ENCODE results near the gene FAM120A.
"Not testable (repeated sequence)": the region's sequence is repeated elsewhere in the genome, so short reads cannot be mapped to it uniquely, and the experiment has no call there.

DNA sequence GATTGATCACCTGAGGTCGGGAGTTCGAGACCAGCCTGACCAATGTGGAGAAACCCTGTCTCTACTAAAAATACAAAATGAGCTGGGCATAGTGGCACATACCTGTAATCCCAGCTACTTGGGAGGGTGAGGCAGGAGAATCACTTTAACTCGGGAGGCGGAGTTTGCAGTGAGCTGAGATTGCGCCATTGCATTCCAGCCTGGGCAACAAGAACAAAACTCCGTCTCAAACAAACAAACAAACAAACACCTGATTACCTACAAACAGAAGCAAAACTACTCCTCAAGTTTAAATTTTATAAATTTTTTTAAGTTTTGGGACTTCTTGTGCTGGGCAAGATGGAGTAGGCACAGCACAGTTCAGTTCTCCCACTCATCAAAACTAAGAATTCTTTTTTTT lies 12.2 kb upstream of the FAM120A start:
- TF ChIP-seq, protein P1, sequence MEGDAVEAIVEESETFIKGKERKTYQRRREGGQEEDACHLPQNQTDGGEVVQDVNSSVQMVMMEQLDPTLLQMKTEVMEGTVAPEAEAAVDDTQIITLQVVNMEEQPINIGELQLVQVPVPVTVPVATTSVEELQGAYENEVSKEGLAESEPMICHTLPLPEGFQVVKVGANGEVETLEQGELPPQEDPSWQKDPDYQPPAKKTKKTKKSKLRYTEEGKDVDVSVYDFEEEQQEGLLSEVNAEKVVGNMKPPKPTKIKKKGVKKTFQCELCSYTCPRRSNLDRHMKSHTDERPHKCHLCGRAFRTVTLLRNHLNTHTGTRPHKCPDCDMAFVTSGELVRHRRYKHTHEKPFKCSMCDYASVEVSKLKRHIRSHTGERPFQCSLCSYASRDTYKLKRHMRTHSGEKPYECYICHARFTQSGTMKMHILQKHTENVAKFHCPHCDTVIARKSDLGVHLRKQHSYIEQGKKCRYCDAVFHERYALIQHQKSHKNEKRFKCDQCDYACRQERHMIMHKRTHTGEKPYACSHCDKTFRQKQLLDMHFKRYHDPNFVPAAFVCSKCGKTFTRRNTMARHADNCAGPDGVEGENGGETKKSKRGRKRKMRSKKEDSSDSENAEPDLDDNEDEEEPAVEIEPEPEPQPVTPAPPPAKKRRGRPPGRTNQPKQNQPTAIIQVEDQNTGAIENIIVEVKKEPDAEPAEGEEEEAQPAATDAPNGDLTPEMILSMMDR (IDR thresholded peaks at IDR 0.05): not testable (repeated sequence)
- not testable (repeated sequence) for TF ChIP-seq POLR2A (IDR thresholded peaks at IDR 0.05)
